HG03196 (cell line): ENCODE measurements around the gene SLC35G4.
"Not testable (repeated sequence)": the region's sequence is repeated elsewhere in the genome, so short reads cannot be mapped to it uniquely, and the experiment has no call there.

Experiments
- ATAC-seq: cut with Tn5 transposase; IDR thresholded peaks from one replicate; pipeline ENCODE4 v1.9.1; 2021; ENCODE audit not compliant: unreplicated experiment

SLC35G4 gene

DNA sequence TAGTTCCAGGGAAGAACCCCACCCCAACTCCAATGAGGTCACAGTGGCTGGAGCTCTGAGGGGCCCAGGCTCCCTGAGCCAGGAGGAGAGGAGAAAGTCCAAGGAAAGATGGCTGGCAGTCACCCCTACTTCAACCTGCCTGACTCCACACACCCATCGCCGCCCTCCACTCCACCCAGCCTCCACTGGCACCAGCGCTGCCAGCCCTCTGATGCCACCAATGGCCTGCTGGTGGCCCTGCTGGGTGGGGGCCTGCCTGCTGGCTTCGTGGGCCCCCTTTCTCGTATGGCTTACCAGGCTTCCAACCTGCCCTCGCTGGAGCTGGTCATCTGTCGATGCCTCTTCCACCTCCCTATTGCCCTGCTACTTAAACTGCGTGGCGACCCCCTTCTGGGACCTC is at the start of gene SLC35G4:
SLC35G4 (plus strand) TSS at position 109 of the 400 bp plus-strand sequence; CDS start at position 109, 0 bp downstream.
- ATAC-seq, result not testable (repeated sequence)

DNA sequence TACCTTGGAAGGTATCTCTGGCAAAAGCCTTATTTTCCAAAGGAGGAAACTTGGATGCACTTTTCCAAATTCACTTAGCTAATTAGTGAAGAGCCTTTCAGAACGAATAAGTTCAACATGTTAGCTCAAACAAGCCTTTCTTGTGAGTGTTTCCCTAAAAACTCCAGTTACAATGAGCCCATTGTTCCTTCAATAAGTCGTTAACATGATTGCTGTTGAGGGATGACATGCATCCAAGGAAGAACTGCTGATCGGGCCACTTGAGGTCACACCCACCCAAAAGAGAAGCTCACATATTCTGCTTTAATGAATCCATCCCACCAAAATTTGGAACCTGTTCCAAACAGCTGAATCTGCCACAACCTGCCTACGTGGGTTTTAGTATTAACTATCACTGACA is 48.1 kb upstream of the SLC35G4 start:
- ATAC-seq, result no peak

DNA sequence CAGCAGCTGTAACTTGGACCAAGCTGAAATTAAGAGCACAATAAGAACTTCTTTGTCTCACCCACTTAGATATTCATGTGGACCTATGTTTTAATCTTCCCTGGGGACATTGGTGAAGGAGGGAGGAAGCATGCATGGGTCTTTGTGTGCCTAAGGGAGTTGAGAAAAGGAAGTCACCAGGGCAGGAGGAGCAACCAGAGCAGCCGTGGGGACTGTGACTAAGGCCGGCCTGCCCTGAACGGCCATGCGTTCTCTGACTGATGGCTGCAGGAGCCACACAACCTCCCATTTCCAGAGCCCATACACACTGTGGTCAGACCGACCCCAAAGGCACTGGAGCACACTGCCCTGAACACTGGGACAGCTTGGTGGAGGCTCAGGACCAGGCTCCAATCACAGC is 43.7 kb upstream of the SLC35G4 start:
- no peak for ATAC-seq

DNA sequence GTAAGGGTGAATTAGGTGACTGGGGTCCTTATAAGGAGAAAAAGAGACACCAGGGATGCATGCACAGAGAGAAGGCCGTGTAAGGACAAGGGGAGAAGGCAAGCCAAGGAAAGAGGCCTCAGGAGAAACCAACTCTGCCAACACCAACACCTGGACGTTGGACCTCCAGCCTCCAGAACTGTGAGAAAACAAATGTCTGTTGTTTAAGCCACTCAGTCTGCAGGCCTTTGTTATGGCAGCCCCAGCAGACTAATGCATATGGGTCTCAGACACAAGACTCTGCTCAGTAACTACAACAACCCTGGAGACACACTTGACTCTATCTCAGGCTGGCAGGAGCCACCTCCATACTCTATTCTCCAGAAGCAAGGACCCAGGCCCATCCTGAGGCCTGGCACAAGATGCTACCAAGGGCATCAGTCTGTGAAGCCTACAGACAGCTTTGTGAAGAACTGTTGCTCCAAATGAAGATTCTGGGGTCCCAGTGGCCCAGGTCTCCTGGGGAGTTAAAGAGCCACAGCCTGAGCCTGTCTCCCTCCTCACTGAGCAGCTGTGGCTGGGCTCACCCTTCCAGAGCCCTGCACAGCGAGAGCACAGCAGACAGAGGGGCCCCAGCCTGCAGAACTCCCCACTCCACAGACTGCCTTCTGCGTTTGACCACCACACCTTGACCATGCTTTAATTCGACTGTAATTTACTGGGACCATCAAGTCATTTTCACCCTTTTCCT is 43.0 kb upstream of the SLC35G4 start:
- no peak for ATAC-seq

DNA sequence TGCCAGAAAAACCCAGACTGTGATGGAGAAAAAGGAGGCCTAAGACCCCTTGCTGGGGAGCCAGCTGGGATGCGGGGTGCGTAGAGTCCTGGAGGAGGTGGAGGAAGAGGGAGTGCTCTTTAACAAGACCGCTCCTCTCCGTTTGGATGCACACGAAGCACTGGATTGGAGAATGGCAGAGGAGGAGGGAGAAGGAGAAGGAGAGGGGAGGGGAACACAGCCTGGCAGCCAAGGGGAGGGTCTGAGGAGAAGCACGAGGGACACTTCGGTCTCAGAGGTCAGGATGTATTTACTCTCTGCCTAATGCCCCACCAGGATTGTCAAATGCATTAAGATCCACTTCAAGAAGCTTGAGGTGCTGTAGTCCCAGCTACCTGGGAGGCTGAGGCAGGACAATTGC is 42.0 kb upstream of the SLC35G4 start:
- no peak for ATAC-seq

DNA sequence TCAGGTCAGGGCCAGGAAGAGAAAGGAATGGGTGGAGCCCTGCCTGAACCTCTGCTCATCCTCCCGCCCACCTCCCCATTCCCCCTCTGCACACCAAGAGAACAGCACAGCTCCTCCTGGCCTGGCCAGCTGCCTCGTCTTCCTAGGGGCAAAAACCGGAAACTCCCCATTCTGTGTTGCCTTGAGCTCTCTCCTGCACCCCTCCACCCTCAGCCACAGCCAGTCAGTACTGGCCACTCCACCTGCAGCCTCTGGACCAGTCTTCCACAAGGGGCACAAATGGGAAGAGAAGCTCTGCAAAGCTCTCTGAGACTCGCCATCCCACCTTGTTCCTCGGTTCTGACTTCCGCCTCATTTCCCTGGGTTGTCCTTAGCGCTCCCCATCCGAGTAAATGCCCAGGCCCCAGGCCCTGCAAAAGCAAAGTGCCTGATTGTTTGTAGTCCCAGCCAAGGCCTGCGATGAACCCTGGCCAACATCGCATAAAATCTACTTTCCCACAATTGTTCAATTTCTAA is 39.3 kb upstream of the SLC35G4 start:
- ATAC-seq, result no peak

DNA sequence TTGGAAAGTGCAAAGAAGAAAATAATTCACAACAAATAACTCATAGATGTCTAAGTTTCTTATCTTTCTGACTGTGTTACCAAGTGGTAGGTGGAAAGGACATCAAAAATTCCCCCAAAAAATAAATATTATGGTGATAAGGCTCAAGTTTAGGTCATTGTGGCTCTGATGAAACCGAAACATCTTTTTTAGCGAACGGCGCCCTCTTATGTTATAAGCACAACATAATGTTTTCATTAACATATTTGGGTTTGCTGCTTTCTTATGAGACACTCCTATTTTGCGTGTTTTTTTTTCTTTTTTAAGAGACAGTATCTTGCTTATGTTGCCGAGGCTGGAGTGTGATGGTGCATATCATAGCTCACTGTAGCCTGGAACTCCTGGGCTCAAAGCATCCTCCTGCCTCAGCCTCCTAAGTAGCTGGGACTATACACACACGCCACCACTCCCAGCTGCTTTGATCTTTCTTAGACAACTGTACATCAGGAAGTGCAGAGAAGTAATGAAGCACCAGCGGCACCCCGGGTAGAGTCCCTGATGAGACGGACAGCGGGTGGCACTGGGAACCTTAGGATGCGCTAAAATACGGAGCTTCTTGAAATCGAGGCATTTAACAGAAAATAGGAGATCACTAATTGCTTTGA is 38.5 kb upstream of the SLC35G4 start:
- ATAC-seq, result no peak

DNA sequence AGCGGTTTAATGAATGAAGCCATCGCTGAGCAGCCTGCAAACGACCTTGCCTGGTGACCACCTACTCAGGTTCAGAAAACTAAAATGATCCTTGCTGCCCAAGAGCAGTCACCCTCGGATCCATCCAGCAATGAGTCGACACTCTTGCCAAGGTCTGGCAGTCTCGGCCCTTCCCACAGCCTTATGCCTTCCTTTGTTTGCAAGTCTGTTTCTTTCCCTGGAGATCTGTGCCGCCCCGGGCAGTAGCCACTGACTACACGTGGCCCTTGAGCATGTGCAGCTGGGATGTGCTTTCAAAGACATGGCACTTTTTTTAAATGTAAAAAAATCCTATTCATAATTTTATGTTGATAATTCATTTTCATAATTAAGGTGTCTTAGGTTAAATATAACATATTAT is 37.2 kb upstream of the SLC35G4 start:
- no peak for ATAC-seq

DNA sequence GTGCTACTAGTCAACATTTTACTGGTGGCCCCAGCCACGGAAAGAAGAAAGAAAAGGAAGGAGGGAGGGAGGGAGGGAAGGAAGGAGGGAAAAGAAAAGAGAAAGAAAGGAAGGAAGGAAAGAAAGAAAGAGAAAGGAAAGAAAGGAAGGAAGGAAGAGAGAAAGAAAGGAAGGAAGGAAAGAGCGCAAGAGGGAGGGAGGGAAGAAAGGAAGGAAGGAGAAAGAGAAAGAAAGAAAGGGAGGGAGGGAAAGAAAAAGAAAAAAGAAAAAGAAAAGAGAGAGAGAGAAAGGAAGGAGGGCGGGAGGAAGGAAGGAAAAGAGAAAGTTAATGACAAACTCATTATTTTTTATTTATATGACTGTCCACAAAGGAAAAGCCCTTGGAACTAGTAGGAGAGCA is 34.9 kb upstream of the SLC35G4 start:
- no peak for ATAC-seq

DNA sequence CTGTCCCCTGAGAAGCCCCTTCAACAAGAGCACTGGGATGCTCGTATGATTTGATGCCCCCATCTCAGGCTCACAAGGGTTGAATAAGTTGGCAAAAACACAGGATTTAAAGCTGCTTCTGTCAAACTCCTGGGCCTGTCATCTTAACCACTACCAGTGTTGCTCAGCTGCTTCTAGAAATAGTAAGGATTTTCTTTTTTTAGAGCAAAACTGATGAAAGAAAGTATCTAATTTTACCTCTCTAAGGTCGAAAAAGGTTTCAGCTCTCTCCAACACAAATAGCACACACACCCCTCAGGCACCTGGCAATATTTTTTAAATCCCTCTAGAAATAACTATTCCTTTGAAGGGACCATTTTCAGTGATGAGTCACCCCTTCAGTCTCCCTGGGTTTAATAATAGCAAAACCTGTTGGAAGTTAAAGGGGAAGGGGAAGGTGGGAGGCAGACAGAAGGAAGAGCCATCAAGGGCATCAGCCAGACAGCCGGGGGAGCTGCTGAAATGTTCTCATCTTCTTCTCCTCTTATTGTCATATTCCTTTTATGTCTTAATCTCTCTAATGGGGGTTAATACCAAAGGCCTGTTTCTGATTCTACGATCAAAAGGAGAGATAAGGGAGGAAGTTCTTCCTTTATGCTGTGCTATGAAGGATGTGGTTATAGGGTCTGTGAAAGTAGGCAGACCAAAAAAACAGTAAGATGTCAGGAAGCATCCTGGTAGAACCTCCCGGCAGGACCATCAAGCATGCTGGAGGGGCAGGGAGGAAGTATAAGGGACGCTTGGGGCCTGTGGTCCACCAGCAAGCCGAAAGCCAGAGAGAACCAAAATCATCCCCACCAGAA is 31.9 kb upstream of the SLC35G4 start:
- ATAC-seq, result no peak

DNA sequence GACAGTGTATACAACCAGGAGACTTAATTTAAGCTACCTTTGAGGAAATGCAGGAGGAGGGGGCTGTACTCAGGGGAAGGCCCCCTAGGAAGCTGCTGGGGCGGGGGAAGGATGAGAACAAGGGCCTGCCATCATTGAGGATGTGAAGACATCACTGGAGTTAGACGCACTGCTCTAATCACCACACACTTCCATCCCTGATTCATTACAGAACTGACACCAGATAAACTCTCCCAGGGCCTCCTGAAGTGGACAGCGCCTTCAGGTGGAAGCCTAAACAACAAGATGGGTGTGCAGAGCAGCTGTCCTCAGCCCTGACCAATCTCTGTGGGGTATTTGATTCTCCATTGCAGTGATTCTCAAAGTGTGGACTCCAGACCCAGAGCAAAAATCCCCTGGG is 30.6 kb upstream of the SLC35G4 start:
- ATAC-seq, result no peak

DNA sequence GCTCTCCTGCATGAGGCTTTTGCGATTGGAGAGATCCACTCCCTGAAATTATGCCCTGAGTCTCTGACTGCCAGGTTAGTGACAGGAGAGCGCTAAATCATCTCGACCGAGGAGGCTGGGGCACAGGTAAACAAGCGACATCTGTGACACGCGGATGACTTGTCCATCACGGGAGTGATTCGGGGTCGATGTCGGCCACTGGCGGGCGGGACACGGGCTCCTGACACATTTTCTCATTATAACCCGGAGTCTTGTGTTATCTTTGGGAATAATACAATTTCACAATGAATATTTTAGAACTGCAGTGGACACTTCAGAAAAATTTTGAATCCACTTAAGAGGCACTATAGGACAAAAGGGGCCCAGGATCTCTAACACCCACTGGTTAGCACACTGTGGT is 29.5 kb upstream of the SLC35G4 start:
- no peak for ATAC-seq

DNA sequence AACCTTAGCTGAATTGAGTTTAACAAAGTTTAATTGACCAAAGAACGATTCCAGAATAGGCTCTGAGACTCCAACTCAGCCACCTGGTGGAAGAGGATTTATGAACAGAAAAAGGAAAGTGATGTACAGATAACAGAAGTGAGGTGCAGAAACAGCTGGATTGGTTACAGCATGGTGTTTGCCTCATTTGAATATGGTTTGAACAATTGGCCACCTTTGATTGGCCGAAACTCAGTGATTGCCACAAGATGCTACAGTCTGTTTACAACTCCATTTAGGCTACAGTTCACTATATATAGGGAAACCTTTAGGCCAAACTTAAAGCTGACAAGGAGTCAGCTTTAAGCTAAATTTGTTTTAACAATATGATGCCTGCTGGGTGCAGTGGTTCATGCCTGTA is 28.1 kb upstream of the SLC35G4 start:
- no peak for ATAC-seq

DNA sequence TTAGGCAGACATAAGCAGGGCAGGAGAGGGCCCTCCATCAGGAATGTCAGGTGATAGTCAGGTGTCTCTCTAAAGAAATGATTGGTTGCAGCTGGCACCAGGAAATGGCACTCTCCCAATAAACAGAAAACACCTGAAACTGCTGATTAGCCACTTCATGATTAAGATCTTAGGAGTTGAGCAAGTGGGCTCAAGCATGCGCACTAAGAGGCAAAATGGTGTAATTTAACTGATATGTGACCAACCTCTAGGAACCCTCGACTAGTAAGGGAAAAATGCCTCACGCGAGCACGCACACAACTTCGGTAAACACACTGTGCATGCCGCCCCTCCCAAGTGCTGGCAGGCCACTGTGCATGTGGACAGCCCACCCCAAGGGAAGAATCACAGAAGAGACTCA is 23.8 kb upstream of the SLC35G4 start:
- ATAC-seq, result no peak

DNA sequence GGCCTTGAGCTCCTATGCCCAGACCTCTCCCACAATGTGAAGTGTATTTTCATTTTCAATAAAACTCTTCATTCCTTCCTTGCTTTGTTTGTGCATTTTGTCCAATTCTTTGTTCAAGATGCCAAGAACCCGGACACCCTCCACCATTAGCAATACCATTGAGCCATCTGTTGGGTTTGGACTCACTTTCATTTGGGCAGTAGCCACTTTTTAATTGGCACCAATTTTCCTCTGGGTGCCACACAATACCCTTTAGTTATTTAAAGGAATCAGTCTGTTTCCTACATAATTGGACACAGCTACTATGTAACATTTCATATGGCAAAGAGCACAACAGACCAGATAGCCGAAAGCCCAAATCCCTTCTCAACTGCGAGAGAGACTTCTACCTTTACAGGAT is 22.5 kb upstream of the SLC35G4 start:
- no peak for ATAC-seq

DNA sequence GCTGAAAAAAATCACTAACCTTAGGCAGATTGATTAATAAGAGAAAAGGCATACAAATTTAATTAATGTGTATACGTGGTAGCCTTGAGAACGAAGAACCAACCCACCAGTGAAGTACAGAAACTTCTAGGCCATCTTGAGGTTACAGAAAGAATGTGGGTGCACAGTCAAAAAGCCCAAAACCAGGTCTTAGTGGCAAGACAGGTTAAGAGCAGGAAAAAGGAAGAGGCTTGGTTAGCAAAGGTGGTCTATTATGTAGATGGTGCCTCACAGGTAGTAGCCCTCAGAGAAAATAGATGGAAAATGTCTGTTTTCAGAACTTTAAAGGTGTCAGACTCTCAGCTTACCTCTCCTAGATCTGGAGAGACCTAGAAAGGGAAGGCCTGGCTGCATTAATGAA is 22.0 kb upstream of the SLC35G4 start:
- no peak for ATAC-seq

DNA sequence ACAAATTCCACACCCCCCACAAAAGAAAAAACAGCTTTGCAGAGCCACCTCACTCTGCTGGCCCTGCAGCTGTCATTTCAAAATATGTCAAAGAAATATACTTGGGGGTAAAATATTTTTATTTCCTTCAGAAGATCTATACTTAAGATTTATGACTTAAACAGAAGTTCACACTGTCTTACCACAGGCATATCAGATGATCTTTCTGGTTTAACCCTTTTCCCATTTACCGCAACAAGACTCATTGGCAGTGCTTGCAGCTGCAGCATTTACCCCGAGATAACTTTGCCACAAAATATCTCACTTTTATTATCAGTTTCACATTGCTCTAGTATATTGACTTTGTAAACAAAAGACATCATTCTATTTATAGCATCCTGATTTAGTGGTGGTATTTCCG is 21.6 kb upstream of the SLC35G4 start:
- no peak for ATAC-seq

DNA sequence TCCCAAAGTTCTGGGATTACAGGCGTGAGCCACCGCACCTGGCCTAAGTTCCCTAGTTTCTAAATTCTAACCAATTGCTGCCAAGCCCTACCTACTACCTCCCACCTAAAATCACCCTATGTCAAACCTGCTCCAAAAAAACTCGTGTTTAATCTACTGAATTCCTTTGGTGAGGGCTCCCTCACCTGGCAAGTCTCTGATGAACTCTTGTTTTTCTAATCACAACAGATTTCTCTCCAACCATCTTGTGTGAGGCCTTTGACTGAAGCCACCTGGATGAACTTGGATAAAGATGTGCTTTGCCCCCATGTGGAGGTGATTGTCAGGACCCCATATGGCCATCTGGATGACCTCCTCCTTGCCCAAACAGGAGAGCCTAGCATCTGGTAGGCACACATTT is 17.4 kb upstream of the SLC35G4 start:
- ATAC-seq, result no peak

DNA sequence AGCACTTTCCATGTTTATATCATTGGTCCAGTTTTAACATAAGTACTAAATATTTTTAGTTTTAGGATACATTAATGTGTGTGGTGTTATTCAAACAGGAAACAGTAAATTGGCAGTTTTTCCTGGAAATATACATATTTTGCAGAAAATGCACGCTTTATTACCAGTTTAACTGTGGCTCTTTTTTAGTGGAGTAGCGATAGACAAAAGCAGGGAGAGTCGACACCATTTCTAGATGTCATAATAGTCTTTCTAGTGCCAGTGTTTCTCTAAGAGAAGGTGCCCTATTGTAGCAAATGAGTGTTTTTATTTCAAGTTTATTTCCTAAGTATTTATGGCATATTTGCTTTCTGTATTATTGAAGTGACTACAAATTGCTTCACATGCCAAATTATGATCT is 9.1 kb upstream of the SLC35G4 start:
- ATAC-seq, result no peak

DNA sequence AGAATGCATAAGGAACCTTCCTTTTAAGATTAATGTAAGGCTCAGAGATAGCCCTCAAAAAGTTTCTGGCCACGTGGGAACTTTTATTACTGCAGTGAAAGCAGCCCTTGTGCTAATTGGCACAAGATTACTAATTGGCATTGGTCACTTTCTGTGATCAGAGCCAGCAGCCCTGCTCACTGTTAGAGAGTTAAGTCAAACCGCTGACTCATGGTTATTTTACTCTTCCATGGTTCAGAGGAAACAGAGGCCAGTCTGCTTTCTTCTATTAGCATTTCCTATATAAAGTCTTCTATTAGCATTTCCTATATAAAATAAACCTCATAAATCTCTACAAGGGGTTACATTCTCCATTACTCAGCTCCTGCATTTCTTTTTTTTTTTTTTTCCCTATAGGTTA is 1.5 kb upstream of the SLC35G4 start:
- ATAC-seq, result no peak

DNA sequence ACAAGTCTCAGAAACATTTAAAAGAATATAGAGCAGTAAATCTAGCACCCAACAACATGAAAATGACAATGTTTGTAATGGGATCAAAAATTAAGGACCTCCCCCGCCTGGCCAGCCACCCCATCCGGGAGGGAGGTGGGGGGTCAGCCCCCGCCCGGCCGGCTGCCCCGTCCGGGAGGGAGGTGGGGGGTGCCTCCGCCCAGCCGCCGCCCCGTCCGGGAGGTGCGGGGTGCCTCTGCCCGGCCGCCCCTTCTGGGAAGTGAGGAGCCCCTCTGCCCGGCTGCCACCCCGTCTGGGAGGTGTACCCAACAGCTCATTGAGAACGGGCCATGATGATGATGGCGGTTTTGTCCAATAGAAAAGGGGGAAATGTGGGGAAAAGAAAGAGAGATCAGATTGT is 778 bp upstream of the SLC35G4 start:
- ATAC-seq, result not testable (repeated sequence)

DNA sequence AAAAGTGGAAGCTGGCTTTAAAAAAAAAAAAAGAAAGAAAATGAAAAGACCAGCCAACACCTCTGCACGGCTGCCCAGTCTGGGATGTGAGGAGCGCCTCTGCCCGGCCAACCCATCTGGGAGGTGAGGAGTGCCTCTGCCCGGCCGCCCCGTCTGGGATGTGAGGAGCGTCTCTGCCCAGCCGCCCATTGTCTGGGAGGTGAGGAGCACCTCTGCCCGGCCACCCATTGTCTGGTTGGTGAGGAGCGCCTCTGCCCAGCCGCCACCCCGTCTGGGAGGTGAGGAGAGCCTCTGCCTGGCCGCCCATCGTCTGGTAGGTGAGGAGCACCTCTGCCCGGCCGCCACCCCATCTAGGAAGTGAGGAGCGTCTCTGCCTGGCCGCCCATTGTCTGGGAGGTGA is 3.7 kb downstream of the SLC35G4 start:
- not testable (repeated sequence) for ATAC-seq
